H1 (cell line): ENCODE data around the gene DUS4L. TPM values are rescaled to one million over a fixed set of nuclear protein-coding genes. Genes with fewer than 3 reads are reported as not detected.

Source experiments
- CTCF ChIA-PET: fragments of 300-600 bp; sonication (Branson Sonifier 250); formaldehyde crosslinking; loops from one replicate; lab custom pipeline; 2021; ENCODE audit not compliant: partially characterized antibody; lab: Charles Lee
- POLR2A ChIA-PET: fragments of 300-600 bp; sonication (Branson Sonifier 250); formaldehyde crosslinking; loops from one replicate; lab custom pipeline; 2021; ENCODE audit warnings: inconsistent platforms; ENCODE audit not compliant: partially characterized antibody; lab: Charles Lee
- DNase-seq, 2 experiments: peaks; one replicate each; pipeline versions ENCODE4 v3.0.0 to v3.0.0-alpha.2; 2010 to 2022; ENCODE audit warnings: low spot score in 2 of 2, low read depth in 1 of 2, mixed read lengths in 1 of 2
- FAIRE-seq: peaks from 2 replicates; lab custom pipeline; 2011; peaks lifted over from hg19 to GRCh38; lab: Jason Lieb, UNC
- H2AFZ ChIP-seq: 2 replicates; pipeline ENCODE4 v1.8.1; 2012; ENCODE audit warnings: low read length, inconsistent platforms
- H2AK5ac ChIP-seq: 2 replicates; pipeline ENCODE4 v1.6.1; 2013; ENCODE audit warnings: low read depth, low read length
- H2BK120ac ChIP-seq: replicated peaks from 2 replicates; pipeline ENCODE3; 2013; ENCODE audit warnings: low read depth, low read length, inconsistent platforms
- H2BK12ac ChIP-seq: 2 replicates; pipeline ENCODE4 v1.6.1; 2013; ENCODE audit warnings: low read depth, low read length
- H2BK15ac ChIP-seq: 2 replicates; pipeline ENCODE4 v1.6.1; 2013; ENCODE audit warnings: low read length
- H2BK20ac ChIP-seq: 2 replicates; pipeline ENCODE4 v1.6.1; 2013; ENCODE audit warnings: low read length
- H2BK5ac ChIP-seq: 2 replicates; pipeline ENCODE4 v1.6.1; 2013; ENCODE audit warnings: low read depth, low read length
- H3K14ac ChIP-seq: 2 replicates; pipeline ENCODE4 v1.6.1; 2013; ENCODE audit warnings: inconsistent platforms; ENCODE audit not compliant: insufficient read length
- H3K18ac ChIP-seq: 2 replicates; pipeline ENCODE4 v1.6.1; 2013; ENCODE audit warnings: low read length; ENCODE audit errors: extremely low read depth
- H3K23ac ChIP-seq: 2 replicates; pipeline ENCODE4 v1.6.1; 2013; ENCODE audit warnings: inconsistent platforms; ENCODE audit not compliant: insufficient read length
- H3K23me2 ChIP-seq: 2 replicates; pipeline ENCODE4 v1.6.1; 2013; ENCODE audit warnings: low read depth, low read length
- H3K27ac ChIP-seq: 2 replicates; pipeline ENCODE4 v1.6.1; 2011; ENCODE audit warnings: low read depth, low read length, inconsistent platforms
- H3K27me3 ChIP-seq, 4 experiments: replicated peaks in 1 of 4; 1 replicate in 1 of 4; 2 replicates in 3 of 4; pipeline versions ENCODE4 v1.6.1 to v1.8.1; 2011 to 2013; ENCODE audit warnings: low read length in 3 of 4, mild to moderate bottlenecking in 3 of 4, inconsistent platforms in 2 of 4, mixed read lengths in 2 of 4, moderate library complexity in 1 of 4; ENCODE audit not compliant: control insufficient read depth in 3 of 4, insufficient read depth in 3 of 4; ENCODE audit errors: extremely low read depth in 1 of 4
- H3K36me3 ChIP-seq, 4 experiments: 2 replicates each; pipeline versions ENCODE4 v1.6.1 to v1.8.1; 2011 to 2013; ENCODE audit warnings: mild to moderate bottlenecking in 4 of 4, low read length in 3 of 4, moderate library complexity in 2 of 4, control low read depth in 1 of 4, inconsistent platforms in 1 of 4; ENCODE audit not compliant: insufficient read depth in 4 of 4, control insufficient read depth in 2 of 4
- H3K4ac ChIP-seq: replicated peaks from 2 replicates; pipeline ENCODE3; 2013; ENCODE audit warnings: low read length, low read depth, mixed read lengths, inconsistent platforms; ENCODE audit not compliant: insufficient read length
- H3K4me1 ChIP-seq, 4 experiments: replicated peaks in 1 of 4; 1 replicate in 1 of 4; 2 replicates in 3 of 4; pipeline versions ENCODE4 v1.6.1 to v1.8.1; 2011 to 2013; ENCODE audit warnings: low read length in 3 of 4, inconsistent platforms in 2 of 4, mixed read lengths in 1 of 4; ENCODE audit not compliant: insufficient read depth in 4 of 4, control insufficient read depth in 3 of 4
- H3K4me2 ChIP-seq, 2 experiments: 2 replicates each; pipeline versions ENCODE4 v1.6.1 to v1.8.1; 2011 to 2013; ENCODE audit warnings: low read depth in 2 of 2, low read length in 2 of 2, control low read depth in 1 of 2, inconsistent platforms in 1 of 2, mild to moderate bottlenecking in 1 of 2; ENCODE audit not compliant: insufficient read depth in 1 of 2
- H3K4me3 ChIP-seq, 4 experiments: fragments of 200-600, 300-600 bp in 1 of 4; sonication (generic), shearing (Covaris generic), sonication (Bioruptor Twin) in 1 of 4; 2 replicates each; pipeline versions ENCODE4 v1.5.1 to v1.8.1; 2011 to 2016; ENCODE audit warnings: low read length in 4 of 4, low read depth in 3 of 4, control low read depth in 2 of 4, inconsistent platforms in 2 of 4, mild to moderate bottlenecking in 2 of 4, mixed read lengths in 1 of 4, moderate library complexity in 1 of 4; ENCODE audit not compliant: insufficient read depth in 2 of 4; ENCODE audit errors: extremely low read depth in 1 of 4
- H3K56ac ChIP-seq: replicated peaks from 2 replicates; pipeline ENCODE3; 2013; ENCODE audit warnings: low read depth, mild to moderate bottlenecking, mixed read lengths, low read length, inconsistent platforms; ENCODE audit not compliant: insufficient read length
- H3K79me1 ChIP-seq: 2 replicates; pipeline ENCODE4 v1.6.1; 2013; ENCODE audit warnings: low read depth, low read length, control low read depth
- H3K79me2 ChIP-seq, 2 experiments: 2 replicates each; pipeline versions ENCODE4 v1.6.1 to v1.8.1; 2012 to 2013; ENCODE audit warnings: low read length in 2 of 2, mild to moderate bottlenecking in 2 of 2, inconsistent platforms in 1 of 2; ENCODE audit not compliant: insufficient read depth in 2 of 2, control insufficient read depth in 1 of 2
- H3K9ac ChIP-seq, 4 experiments: replicated peaks in 1 of 4; 1 replicate in 1 of 4; 2 replicates in 3 of 4; pipeline versions ENCODE4 v1.6.1 to v1.8.1; 2011 to 2013; ENCODE audit warnings: low read depth in 3 of 4, low read length in 3 of 4, control low read depth in 2 of 4, mild to moderate bottlenecking in 2 of 4, moderate library complexity in 2 of 4, inconsistent platforms in 1 of 4; ENCODE audit errors: extremely low read depth in 1 of 4
- H3K9me3 ChIP-seq, 2 experiments: 2 replicates each; pipeline versions ENCODE4 v1.6.1 to v1.8.1; 2012 to 2013; ENCODE audit warnings: mild to moderate bottlenecking in 2 of 2, moderate library complexity in 2 of 2, control low read depth in 1 of 2, inconsistent platforms in 1 of 2, low read depth in 1 of 2, low read length in 1 of 2, mixed read lengths in 1 of 2; ENCODE audit not compliant: insufficient read depth in 2 of 2
- H4K20me1 ChIP-seq, 2 experiments: replicated peaks in 1 of 2; 2 replicates each; pipeline versions ENCODE3 to v1.8.1; 2011 to 2013; ENCODE audit warnings: inconsistent platforms in 2 of 2, low read length in 2 of 2, mild to moderate bottlenecking in 1 of 2; ENCODE audit not compliant: insufficient read depth in 2 of 2, control insufficient read depth in 1 of 2
- H4K5ac ChIP-seq: 2 replicates; pipeline ENCODE4 v1.6.1; 2013; ENCODE audit warnings: low read length, low read depth, mixed read lengths, inconsistent platforms; ENCODE audit not compliant: insufficient read length
- H4K8ac ChIP-seq: 2 replicates; pipeline ENCODE4 v1.8.0; 2013; ENCODE audit warnings: mild to moderate bottlenecking, moderate library complexity, low read length, inconsistent platforms; ENCODE audit not compliant: insufficient read depth; ENCODE audit errors: extremely low read depth
- H4K91ac ChIP-seq: replicated peaks from 2 replicates; pipeline ENCODE3; 2013; ENCODE audit warnings: low read length, mixed read lengths, inconsistent platforms; ENCODE audit not compliant: insufficient read length
- CTCF ChIP-seq, 3 experiments: IDR thresholded peaks; 1 replicate in 2 of 3; 2 replicates in 1 of 3; pipeline versions ENCODE4 v1.5.1 to v1.6.1; 2011; ENCODE audit warnings: low read length in 3 of 3, mild to moderate bottlenecking in 3 of 3, inconsistent platforms in 2 of 3, low read depth in 1 of 3, moderate library complexity in 1 of 3; ENCODE audit not compliant: insufficient read depth in 1 of 3; ENCODE audit errors: control extremely low read depth in 1 of 3
- HDAC6 ChIP-seq: IDR thresholded peaks from one replicate; pipeline ENCODE4 v1.7.1; 2012; ENCODE audit warnings: low read depth, mild to moderate bottlenecking, inconsistent platforms, low read length, moderate library complexity
- SIRT6 ChIP-seq: IDR thresholded peaks from one replicate; pipeline ENCODE4 v1.7.1; 2012; ENCODE audit warnings: low read length, inconsistent platforms
- SP1 ChIP-seq: IDR thresholded peaks from 2 replicates; pipeline ENCODE4 v1.6.1; 2011; ENCODE audit warnings: low read depth, low read length
- SP2 ChIP-seq: IDR thresholded peaks from 2 replicates; pipeline ENCODE4 v1.6.1; 2012; ENCODE audit warnings: mild to moderate bottlenecking, low read length, inconsistent platforms
- WGBS, 2 experiments: shearing (Covaris generic) in 1 of 2; methylation state at CpG; one replicate each; pipeline versions ENCODE4 v1.1.6 to v1.1.7; 2013 to 2015; ENCODE audit warnings: low lambda C conversion rate in 2 of 2, mixed read lengths in 2 of 2, inconsistent platforms in 1 of 2, low coverage in 1 of 2, missing lambda C conversion rate in 1 of 2; ENCODE audit not compliant: insufficient replicate concordance in 2 of 2, insufficient coverage in 1 of 2, insufficient read length in 1 of 2; ENCODE audit errors: extremely low coverage in 1 of 2, missing lambda C conversion rate in 1 of 2; 5-methylcytosine and 5-hydroxymethylcytosine counted together
- polyA plus RNA-seq, 7 experiments: library from polyadenylated mRNA; depleted of rRNA in 3 of 7; stranded (reverse) in 5 of 7; unstranded in 2 of 7; fragments of >200 nt in 5 of 7; fragments of 200-250 nt in 2 of 7; gene quantifications; 1 replicate in 5 of 7; 2 replicates in 1 of 7; 4 replicates in 1 of 7; pipeline versions ENCODE4 v1.2.1 to v1.2.3, GENCODE V29; 2011 to 2013; ENCODE audit warnings: missing spikeins in 2 of 7, mixed read lengths in 2 of 7
- total RNA-seq: library from RNA; stranded (reverse); fragmentation: NEBNext Ultra II Directional; extraction: Animal tissue kit (Norgen Biotek cat#: 25700); gene quantifications from 2 replicates; pipeline ENCODE4 v1.2.1, GENCODE V29; 2021

Gene DUS4L
- total and polyA plus RNA-seq, 2 of the 8 experiments (the other 6 are each of a cell fraction or from before 2014, with no cell fraction given) = 6.1 to 11.5 TPM

GRCh38 chr7:107599262-107599661 is 35.5 kb downstream of the DUS4L start:
- TF ChIP-seq HDAC6 = no peak
- no peak for TF ChIP-seq SP2
- no peak for TF ChIP-seq CTCF (IDR thresholded peaks at IDR 0.05; ENCODE audit: control extremely low read depth in 1 of 3, insufficient read depth in 1 of 3, low read depth in 1 of 3, low read length in 3 of 3)
- TF ChIP-seq SP1 = no peak
- TF ChIP-seq SIRT6 = no peak
- Histone ChIP-seq H3K4ac (no peak overlapping the region), H3K4me1 (peaks cover 0 to 2% (median 0%) of the 10 kb centered on the region in 4 experiments; a peak in 1 of 7 replicates), H3K9me3 (no peaks in the 10 kb centered on the region), H2BK5ac (no peak overlapping the region), H4K91ac (no peak overlapping the region), H2AFZ (no peak overlapping the region), H4K20me1 (no peaks in the 10 kb centered on the region), H4K5ac (no peak overlapping the region), H2BK15ac (no peak overlapping the region), H3K4me3 (no peak overlapping the region), H3K79me2 (no peaks in the 10 kb centered on the region), H3K18ac (no peak overlapping the region), H3K27me3 (no peaks in the 10 kb centered on the region), H3K79me1 (no peaks in the 10 kb centered on the region), H2BK20ac (no peak overlapping the region), H3K23ac (no peak overlapping the region), H2AK5ac (no peak overlapping the region), H4K8ac (no peak overlapping the region), H3K23me2 (no peaks in the 10 kb centered on the region), H3K9ac (no peak overlapping the region), H3K4me2 (no peak overlapping the region), H3K27ac (no peak overlapping the region), H2BK12ac (no peak overlapping the region), H3K14ac (no peak overlapping the region), H3K36me3 (peaks cover 0 to 4% (median 0%) of the 10 kb centered on the region in 4 experiments; a peak in 2 of 8 replicates), H2BK120ac (no peak overlapping the region), H3K56ac (no peak overlapping the region)
- DNase-seq (no peak), FAIRE-seq (no peak)
- WGBS, 2 experiments = 83% methylated on average over 1 of the region's 1 CpG; no CpG with 5 or more reads in 1 of the 2 experiments
- POLR2A ChIA-PET = no interaction called here
- CTCF ChIA-PET = no interaction called here
